GM19351 (cell line): Measurements from ENCODE around the gene GRK5.

Experiments
- ATAC-seq: cut with Tn5 transposase; IDR thresholded peaks from one replicate; pipeline ENCODE4 v1.9.1; 2021; ENCODE audit warnings: mild to moderate bottlenecking, moderate library complexity; ENCODE audit not compliant: unreplicated experiment

Gene GRK5

DNA sequence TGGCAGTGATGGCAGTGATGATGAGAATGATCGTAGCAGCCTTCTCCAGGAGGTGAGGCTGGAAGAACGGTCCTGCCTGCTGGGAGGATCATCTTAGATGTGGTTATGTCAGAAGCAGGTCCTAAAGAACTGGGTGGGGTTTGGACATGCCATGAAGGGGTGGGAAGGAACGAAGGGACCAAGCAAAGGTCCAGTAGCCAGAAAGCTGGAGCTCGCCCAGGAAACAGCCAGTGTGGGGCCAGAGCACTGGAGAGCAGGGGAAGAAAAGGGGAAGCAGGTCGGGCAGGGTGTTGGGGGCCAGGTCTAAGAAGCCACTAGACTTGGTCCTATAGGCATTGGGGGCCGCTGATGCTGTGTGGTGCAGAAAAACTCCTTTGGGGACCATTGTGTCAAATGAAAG, 207.8 kb downstream of the GRK5 start:
- no peak for ATAC-seq

DNA sequence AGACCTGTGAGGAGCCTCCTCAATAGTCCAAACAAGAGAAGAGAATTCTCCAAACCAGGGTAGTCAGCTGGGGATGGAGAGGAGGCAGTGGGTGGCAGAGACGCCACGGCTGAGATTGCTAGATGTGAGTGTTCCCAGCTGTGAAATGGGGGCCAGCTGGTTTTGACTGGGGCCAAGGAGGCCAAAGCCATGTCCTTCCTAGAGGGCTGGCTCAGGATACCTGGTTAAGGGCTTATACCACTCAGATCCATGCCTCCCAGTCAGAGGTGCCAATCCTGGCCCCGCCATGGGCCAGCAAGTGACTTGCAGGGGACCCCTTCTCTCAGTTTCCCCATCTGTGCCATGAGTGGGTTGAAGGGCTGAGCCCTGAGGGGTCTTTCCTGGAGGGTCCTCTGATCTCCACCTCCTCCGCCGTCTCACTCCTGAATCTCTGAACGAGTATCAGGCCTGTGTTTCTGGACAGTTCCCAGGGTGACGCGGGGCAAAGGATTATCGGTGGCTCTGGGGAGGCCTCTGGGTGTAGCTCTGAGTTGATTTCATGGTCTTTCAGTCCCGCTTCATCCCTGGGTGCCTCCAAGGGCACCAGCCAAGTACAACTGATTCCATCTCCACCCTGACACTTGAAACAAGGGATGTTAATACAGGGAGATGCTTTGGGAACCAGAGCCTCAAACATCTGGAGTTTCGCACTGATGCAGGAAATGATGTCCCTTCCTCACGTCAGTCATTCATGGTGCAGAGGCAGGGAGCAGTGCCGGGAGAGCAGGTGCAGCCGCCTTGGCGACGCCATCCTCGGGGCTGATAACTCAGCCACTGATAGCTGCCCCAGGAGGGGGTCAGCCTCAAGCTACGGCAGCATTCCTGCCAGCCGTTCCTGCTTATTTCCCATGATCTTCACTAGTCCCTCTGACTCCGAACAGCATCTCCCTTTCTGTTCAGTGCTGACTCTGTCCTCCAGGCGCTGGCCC, 208.4 kb downstream of the GRK5 start:
- ATAC-seq = no peak

- ATAC-seq = peak; percentile 84
These were observed 209.5 kb downstream of the GRK5 start for GRCh38 chr10:119416855-119417254.

DNA sequence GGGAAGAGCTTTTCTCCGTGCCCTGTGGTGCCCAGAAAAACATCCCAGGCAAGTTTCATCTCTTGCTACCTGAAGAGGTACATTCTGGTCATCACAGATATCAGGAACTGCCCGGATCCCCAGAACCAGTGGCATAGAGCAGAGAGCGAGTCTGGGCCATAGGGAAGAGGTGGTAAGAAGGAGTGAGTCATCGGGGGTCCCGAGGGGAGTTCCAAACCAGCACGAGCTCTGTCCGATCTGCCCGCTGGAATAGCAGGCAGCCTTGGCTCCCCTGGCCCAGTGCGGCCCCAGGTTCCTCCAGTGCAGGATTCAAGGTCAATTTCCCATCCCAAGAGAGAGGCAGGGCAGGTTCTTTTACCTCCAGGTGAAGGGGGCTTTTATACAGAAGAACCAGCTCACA, 210.5 kb downstream of the GRK5 start:
- ATAC-seq = no peak

DNA sequence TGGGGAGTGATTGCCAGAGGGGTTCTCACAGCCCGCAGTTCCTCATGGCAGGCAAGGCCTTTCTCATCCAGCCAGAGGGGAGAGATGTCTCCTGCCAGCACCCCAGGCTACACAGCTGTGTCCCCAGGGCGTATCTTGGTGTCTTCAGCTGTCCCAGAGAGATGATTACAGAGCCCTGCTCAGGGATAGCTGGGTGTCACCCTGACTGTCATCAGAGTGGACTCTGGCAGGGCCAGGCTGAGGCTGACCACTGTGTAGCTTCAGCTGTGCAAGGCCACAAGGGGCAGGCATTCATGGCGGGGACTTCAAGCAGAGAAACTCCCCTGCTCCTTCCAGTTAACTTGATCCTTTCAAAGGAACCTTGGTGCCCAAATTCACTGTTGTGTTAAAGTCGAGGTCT, 211.0 kb downstream of the GRK5 start:
- ATAC-seq = no peak

- no peak for ATAC-seq
These were observed 212.6 kb downstream of the GRK5 start for GRCh38 chr10:119419931-119420330.

GRCh38 chr10:119420950-119421875, 213.8 kb downstream of the GRK5 start:
- no peak for ATAC-seq

DNA sequence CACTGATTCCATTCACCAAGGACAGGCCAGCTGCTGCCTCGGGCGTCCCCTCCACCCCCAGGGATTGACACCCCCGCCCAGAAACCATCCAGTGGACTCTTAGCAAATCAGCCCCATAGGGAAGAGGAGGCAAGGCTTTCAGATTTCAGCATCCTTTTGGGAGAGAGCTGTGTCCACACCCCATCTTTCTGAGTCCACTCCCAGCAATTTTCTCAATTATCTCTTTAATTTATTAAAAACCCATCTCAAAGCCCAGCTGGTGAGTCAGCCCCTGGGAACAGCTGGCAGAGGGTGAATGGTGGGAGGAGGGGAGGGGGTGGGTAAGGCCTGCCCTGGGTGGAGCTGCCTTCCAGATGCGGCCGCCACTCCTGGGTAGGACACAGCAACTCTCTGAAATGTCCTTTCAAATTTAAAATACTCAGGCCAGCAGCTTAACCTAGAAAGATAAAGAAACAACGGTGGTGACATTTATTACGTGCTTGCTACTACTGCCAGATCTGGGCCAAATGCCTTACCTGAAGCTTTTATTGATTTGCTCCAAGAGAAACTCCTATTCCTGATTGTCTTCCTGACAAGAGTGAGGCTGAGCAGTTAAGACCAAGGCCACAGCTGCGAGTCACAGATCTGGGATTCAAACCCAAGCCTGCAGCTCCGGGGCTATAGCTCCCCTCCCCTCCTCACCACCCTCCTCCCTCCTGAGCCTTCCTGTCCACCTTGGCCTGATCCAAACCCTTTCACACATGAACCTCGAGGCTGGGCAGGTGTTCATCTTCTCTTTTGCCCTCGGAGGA, 214.7 kb downstream of the GRK5 start:
- ATAC-seq = no peak

- no peak for ATAC-seq
These were observed 215.5 kb downstream of the GRK5 start for GRCh38 chr10:119422682-119423509.

GRCh38 chr10:119423510-119424257, 216.3 kb downstream of the GRK5 start:
- ATAC-seq = no peak

GRCh38 chr10:119424258-119424975, 217.0 kb downstream of the GRK5 start:
- ATAC-seq = no peak

DNA sequence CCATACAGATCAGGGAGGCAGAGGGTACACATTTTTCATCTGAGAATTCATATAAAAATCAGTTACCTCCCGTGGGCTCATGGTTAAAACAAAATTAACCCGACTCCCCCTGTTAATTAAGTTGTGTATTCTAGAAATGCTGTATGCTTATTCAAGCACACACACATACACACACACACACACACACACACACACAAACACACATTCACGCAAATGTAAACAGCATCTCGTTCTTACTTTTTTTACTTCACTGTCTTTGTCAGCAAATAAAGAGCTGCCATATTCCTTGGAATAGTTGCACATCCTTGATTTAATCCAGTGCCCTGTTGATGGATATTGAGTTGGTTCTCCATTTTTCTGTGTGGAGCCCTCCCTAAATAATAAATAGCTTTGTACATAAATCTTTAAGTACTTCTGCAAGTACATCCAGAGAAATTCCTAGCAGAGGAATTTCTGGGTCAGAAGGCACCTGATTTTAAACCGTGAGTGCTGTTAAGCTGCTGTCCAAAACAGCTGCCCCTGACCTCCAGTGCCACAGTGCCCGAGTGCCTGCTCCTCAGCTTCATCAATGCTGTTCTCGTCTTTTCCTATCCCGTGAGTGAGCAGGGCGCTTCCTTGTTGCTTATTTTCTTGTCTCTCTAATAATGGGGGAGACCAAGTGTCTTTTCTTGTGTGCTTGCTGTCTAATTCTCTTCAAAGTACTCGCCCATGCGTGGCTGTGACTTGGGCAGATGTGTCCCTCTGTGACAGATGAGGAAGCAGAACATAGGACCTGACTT, 217.9 kb downstream of the GRK5 start:
- ATAC-seq = no peak

DNA sequence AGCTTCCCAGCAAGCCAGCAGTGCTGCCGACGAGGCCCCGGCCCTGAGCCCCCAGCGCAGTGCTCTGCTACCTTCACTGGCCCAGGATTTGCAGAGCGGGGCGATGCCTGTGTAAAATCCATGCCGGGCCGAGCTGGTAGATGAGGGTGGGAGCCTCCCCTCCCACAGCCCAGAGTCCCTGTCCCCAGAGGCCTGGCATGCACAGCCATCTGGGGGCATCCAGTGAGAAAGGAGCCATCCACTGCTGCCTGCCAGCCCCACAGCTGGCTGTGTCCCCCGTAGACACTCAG, 218.5 kb downstream of the GRK5 start:
- no peak for ATAC-seq

DNA sequence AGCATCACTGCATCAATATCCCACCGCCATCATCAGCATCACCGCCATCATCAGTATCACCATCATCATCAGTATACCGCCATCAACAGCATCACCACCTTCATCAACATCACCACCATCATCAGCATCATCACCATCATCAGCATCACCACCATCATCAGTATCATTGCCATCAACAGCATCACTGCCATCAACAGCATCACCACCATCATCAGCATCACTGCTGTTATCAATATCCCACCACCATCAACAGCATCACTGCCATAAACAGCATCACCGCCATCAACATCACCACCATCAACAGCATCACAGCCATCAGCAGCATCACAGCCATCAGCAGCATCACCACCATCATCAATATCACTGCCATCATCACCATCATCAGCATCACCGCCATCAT, 219.3 kb downstream of the GRK5 start:
- no peak for ATAC-seq

DNA sequence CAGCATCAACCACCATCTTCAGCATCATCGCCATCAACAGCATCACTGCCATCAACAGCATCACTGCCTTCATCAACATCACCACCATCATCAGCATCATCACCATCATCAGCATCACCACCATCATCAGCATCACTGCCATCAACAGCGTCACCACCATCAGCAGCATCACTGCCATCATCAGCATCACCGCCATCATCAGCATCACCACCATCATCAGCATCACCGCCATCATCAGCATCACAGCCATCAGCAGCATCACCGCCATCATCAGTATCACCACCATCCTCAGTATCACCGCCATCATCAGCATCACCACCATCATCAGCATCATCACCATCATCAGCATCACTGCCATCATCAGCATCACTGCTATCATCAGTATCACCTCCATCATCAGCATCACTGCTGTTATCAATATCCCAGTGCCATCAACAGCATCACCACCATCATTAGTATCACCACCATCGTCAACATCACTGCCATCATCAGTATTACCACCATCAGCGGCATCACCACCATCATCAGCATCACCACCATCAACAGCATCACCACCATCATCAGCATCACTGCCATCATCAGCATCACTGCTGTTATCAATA, 220.0 kb downstream of the GRK5 start:
- ATAC-seq = no peak

- ATAC-seq = no peak
These were observed 221.4 kb downstream of the GRK5 start for GRCh38 chr10:119428789-119429188.

GRCh38 chr10:119429771-119430170, 222.4 kb downstream of the GRK5 start:
- no peak for ATAC-seq
